HG02943 (cell line): ENCODE measurements around the gene SEMA6A.
A peak's percentile ranks its signal among the peaks of the same experiment; 100 is the strongest.

Experiments used
- ATAC-seq: cut with Tn5 transposase; IDR thresholded peaks from one replicate; pipeline ENCODE4 v1.9.1; 2021; ENCODE audit warnings: mild to moderate bottlenecking, low read depth, moderate library complexity; ENCODE audit not compliant: unreplicated experiment

Gene SEMA6A

GRCh38 chr5:116577064-116577788 is 2.6 kb upstream of the SEMA6A start:
- peak; percentile 70 for ATAC-seq

GRCh38 chr5:116576053-116576713 is 1.6 kb upstream of the SEMA6A start:
- peak; percentile 50 for ATAC-seq

- no peak for ATAC-seq
Observed at GRCh38 chr5:116575326-116576052, 866 bp upstream of the SEMA6A start.

- no peak for ATAC-seq
Observed at GRCh38 chr5:116573702-116574366, 789 bp downstream of the SEMA6A start.

GRCh38 chr5:116573279-116573701 is 1.3 kb downstream of the SEMA6A start:
- no peak for ATAC-seq

GRCh38 chr5:116572350-116573278 is 2.0 kb downstream of the SEMA6A start:
- ATAC-seq = no peak

GRCh38 chr5:116571568-116572349 is 2.9 kb downstream of the SEMA6A start:
- no peak for ATAC-seq

GRCh38 chr5:116569999-116570398 is 4.6 kb downstream of the SEMA6A start:
- no peak for ATAC-seq

- no peak for ATAC-seq
Observed at GRCh38 chr5:116567106-116567505, 7.5 kb downstream of the SEMA6A start.

- peak; percentile 66 for ATAC-seq
Observed at GRCh38 chr5:116566251-116566650, 8.4 kb downstream of the SEMA6A start.

- no peak for ATAC-seq
Observed at GRCh38 chr5:116564756-116565490, 9.7 kb downstream of the SEMA6A start.

- no peak for ATAC-seq
Observed at GRCh38 chr5:116564312-116564711, 10.3 kb downstream of the SEMA6A start.

GRCh38 chr5:116563736-116564308 is 10.8 kb downstream of the SEMA6A start:
- ATAC-seq = no peak

GRCh38 chr5:116562669-116563068 is 12.0 kb downstream of the SEMA6A start:
- ATAC-seq = no peak

GRCh38 chr5:116561658-116562057 is 13.0 kb downstream of the SEMA6A start:
- no peak for ATAC-seq

GRCh38 chr5:116559673-116560164 is 14.9 kb downstream of the SEMA6A start:
- ATAC-seq = no peak

GRCh38 chr5:116559239-116559638 is 15.4 kb downstream of the SEMA6A start:
- no peak for ATAC-seq
